ENCODE results near the gene SURF1.
A peak's percentile ranks its signal among the peaks of the same experiment; 100 is the strongest.
"Not testable (repeated sequence)": the region's sequence is repeated elsewhere in the genome, so short reads cannot be mapped to it uniquely, and the experiment has no call there.

The SURF1 gene

GRCh38 chr9:133346021-133346785 lies 10.1 kb downstream of the SURF1 start:
- DNase-seq (ENCODE audit: low read depth in 1 of 2, low spot score in 1 of 2), result no peak

- no peak for DNase-seq (ENCODE audit: low read depth in 1 of 2, low spot score in 1 of 2)
Measured at GRCh38 chr9:133345596-133345995, 10.7 kb downstream of the SURF1 start.

GRCh38 chr9:133344979-133345378 lies 11.3 kb downstream of the SURF1 start:
- DNase-seq (ENCODE audit: low read depth in 1 of 2, low spot score in 1 of 2), result no peak

- DNase-seq (ENCODE audit: low read depth in 1 of 2, low spot score in 1 of 2), result no peak
Measured at GRCh38 chr9:133344071-133344470, 12.2 kb downstream of the SURF1 start.

GRCh38 chr9:133342570-133342969 lies 13.7 kb downstream of the SURF1 start:
- no peak for DNase-seq (ENCODE audit: low read depth in 1 of 2, low spot score in 1 of 2)

GRCh38 chr9:133342069-133342406 lies 14.2 kb downstream of the SURF1 start:
- no peak for DNase-seq (ENCODE audit: low read depth in 1 of 2, low spot score in 1 of 2)

- DNase-seq (ENCODE audit: low read depth in 1 of 2, low spot score in 1 of 2), result no peak
Measured at GRCh38 chr9:133341369-133342068, 14.8 kb downstream of the SURF1 start.

GRCh38 chr9:133340916-133341315 lies 15.4 kb downstream of the SURF1 start:
- DNase-seq (ENCODE audit: low read depth in 1 of 2, low spot score in 1 of 2), result no peak

GRCh38 chr9:133340256-133340655 lies 16.0 kb downstream of the SURF1 start:
- DNase-seq (ENCODE audit: low read depth in 1 of 2, low spot score in 1 of 2), result no peak

GRCh38 chr9:133339641-133340040 lies 16.6 kb downstream of the SURF1 start:
- no peak for DNase-seq (ENCODE audit: low read depth in 1 of 2, low spot score in 1 of 2)

GRCh38 chr9:133335924-133336811 lies 20.1 kb downstream of the SURF1 start, which contains the start of gene SURF6:
TSS of gene SURF6 (minus strand) at chr9:133336188. CDS start at chr9:133336132, 56 bp downstream.
- DNase-seq (ENCODE audit: low read depth in 1 of 2, low spot score in 1 of 2), result peak; percentile 85 to 94

- not testable (repeated sequence) for DNase-seq (ENCODE audit: low read depth in 1 of 2, low spot score in 1 of 2)
Measured at GRCh38 chr9:133334888-133335287, 21.4 kb downstream of the SURF1 start.

- no peak for DNase-seq (ENCODE audit: low read depth in 1 of 2, low spot score in 1 of 2)
Measured at GRCh38 chr9:133334161-133334560, 22.1 kb downstream of the SURF1 start.

- DNase-seq (ENCODE audit: low read depth in 1 of 2, low spot score in 1 of 2), result no peak
Measured at GRCh38 chr9:133333566-133333965, 22.7 kb downstream of the SURF1 start.

- no peak for DNase-seq (ENCODE audit: low read depth in 1 of 2, low spot score in 1 of 2)
Measured at GRCh38 chr9:133333011-133333410, 23.3 kb downstream of the SURF1 start.

- no peak for DNase-seq (ENCODE audit: low read depth in 1 of 2, low spot score in 1 of 2)
Measured at GRCh38 chr9:133332381-133332730, 23.9 kb downstream of the SURF1 start.

- DNase-seq (ENCODE audit: low read depth in 1 of 2, low spot score in 1 of 2), result no peak
Measured at GRCh38 chr9:133331641-133332380, 24.5 kb downstream of the SURF1 start.

- no peak for DNase-seq (ENCODE audit: low read depth in 1 of 2, low spot score in 1 of 2)
Measured at GRCh38 chr9:133331221-133331620, 25.1 kb downstream of the SURF1 start.

GRCh38 chr9:133329306-133330156 lies 26.8 kb downstream of the SURF1 start:
- not testable (repeated sequence) for DNase-seq (ENCODE audit: low read depth in 1 of 2, low spot score in 1 of 2)

GRCh38 chr9:133327834-133328484 lies 28.3 kb downstream of the SURF1 start:
- DNase-seq (ENCODE audit: low read depth in 1 of 2, low spot score in 1 of 2), result no peak
